GM23248 (cell line): Measurements from ENCODE around the gene SYS1. TPM values are rescaled to one million over a fixed set of nuclear protein-coding genes. Genes with fewer than 3 reads are reported as not detected.
A peak's percentile ranks its signal among the peaks of the same experiment; 100 is the strongest.

Experiments used
- DNase-seq: peaks from one replicate; pipeline ENCODE4 v3.0.0-alpha.2; 2015
- H2AFZ ChIP-seq: fragments of 200-600 bp; sonication (generic); 2 replicates; pipeline ENCODE4 v1.6.1; 2016; ENCODE audit warnings: antibody characterized with exemption
- H3F3A ChIP-seq: fragments of 200-600 bp; sonication (generic); 2 replicates; pipeline ENCODE4 v1.6.1; 2016; ENCODE audit warnings: mild to moderate bottlenecking, antibody characterized with exemption, mixed run types; ENCODE audit not compliant: insufficient read depth
- H3K27ac ChIP-seq: fragments of 200-600 bp; sonication (generic); 2 replicates; pipeline ENCODE4 v1.5.1; 2016; ENCODE audit warnings: mild to moderate bottlenecking
- H3K27me3 ChIP-seq: fragments of 200-600 bp; sonication (generic); replicated peaks from 2 replicates; pipeline ENCODE4 v1.6.1; 2016; ENCODE audit warnings: mild to moderate bottlenecking; ENCODE audit not compliant: insufficient read depth
- H3K36me3 ChIP-seq: fragments of 200-600 bp; sonication (generic); 2 replicates; pipeline ENCODE4 v1.6.1; 2016; ENCODE audit warnings: low read depth, mild to moderate bottlenecking
- H3K4me1 ChIP-seq: fragments of 200-600 bp; sonication (generic); 2 replicates; pipeline ENCODE4 v1.6.1; 2016; ENCODE audit warnings: mild to moderate bottlenecking; ENCODE audit not compliant: insufficient read depth
- H3K4me2 ChIP-seq: fragments of 200-600 bp; sonication (generic); one replicate; pipeline ENCODE4 v1.6.1; 2016; ENCODE audit warnings: mild to moderate bottlenecking; ENCODE audit not compliant: unreplicated experiment
- H3K4me3 ChIP-seq: fragments of 200-600 bp; sonication (generic); 2 replicates; pipeline ENCODE4 v1.5.1; 2016; ENCODE audit warnings: mild to moderate bottlenecking
- H3K79me2 ChIP-seq: fragments of 200-600 bp; sonication (generic); 2 replicates; pipeline ENCODE4 v1.6.1; 2016; ENCODE audit warnings: mild to moderate bottlenecking; ENCODE audit not compliant: insufficient read depth
- H3K9ac ChIP-seq: fragments of 200-600 bp; sonication (generic); 2 replicates; pipeline ENCODE4 v1.6.1; 2016; ENCODE audit warnings: mild to moderate bottlenecking
- H3K9me2 ChIP-seq: fragments of 200-600 bp; sonication (generic); 2 replicates; pipeline ENCODE4 v1.6.1; 2016; ENCODE audit warnings: mixed run types, mild to moderate bottlenecking, moderate library complexity; ENCODE audit not compliant: insufficient read depth
- H3K9me3 ChIP-seq: fragments of 200-600 bp; sonication (generic); one replicate; pipeline ENCODE4 v1.6.1; 2017; ENCODE audit warnings: low read depth
- H4K20me1 ChIP-seq: fragments of 200-600 bp; sonication (generic); 2 replicates; pipeline ENCODE4 v1.6.0; 2016; ENCODE audit not compliant: insufficient read depth
- EZH2 ChIP-seq: fragments of 200-600 bp; sonication (generic); IDR thresholded peaks from 2 replicates; pipeline ENCODE4 v1.6.1; 2018; ENCODE audit warnings: antibody characterized with exemption, mild to moderate bottlenecking; ENCODE audit not compliant: insufficient read depth, poor library complexity, severe bottlenecking
- EZH2phosphoT487 ChIP-seq: fragments of 200-600 bp; sonication (generic); IDR thresholded peaks from 2 replicates; pipeline ENCODE4 v1.6.1; 2018; ENCODE audit warnings: antibody characterized with exemption, moderate library complexity, mild to moderate bottlenecking, low read depth; ENCODE audit not compliant: insufficient read depth
- WGBS, 2 experiments: methylation state at CpG; one replicate each; pipeline ENCODE4 v1.1.6; 2015 to 2017; ENCODE audit warnings: low lambda C conversion rate in 2 of 2, low coverage in 1 of 2; ENCODE audit errors: missing lambda C conversion rate in 2 of 2; 5-methylcytosine and 5-hydroxymethylcytosine counted together
- in situ Hi-C: fragments of 300-500 bp; cut with MboI; formaldehyde crosslinking; loops from 2 replicates; pipeline ENCODE4 v1.15.0; 2020
- polyA plus RNA-seq: library from polyadenylated mRNA; unstranded; fragments of >200 nt; fragmentation: Nextera tagmentation; extraction: Ambion mirVana; gene quantifications from 2 replicates; pipeline ENCODE4 v1.2.1, GENCODE V29; 2016
- total RNA-seq: library from RNA; depleted of rRNA; stranded (reverse); fragments of >200 nt; shearing (Covaris generic); gene quantifications from 2 replicates; pipeline ENCODE4 v1.2.3, GENCODE V29; 2014

The SYS1 gene
- total and polyA plus RNA-seq, 2 experiments from 2014 or later, result 27.1 to 27.3 TPM

GRCh38 chr20:45343532-45344167 lies 19.3 kb upstream of the SYS1 start:
- Histone ChIP-seq H3K9ac (peak overlapping the region; percentile 100), H3K36me3 (peaks cover 38% of the 10 kb centered on the region; the same call in 1 of the 2 replicates), H3K4me2 (peak overlapping the region; percentile 98), H3K4me3 (peak overlapping the region; percentile 99), H3K79me2 (peaks cover 95% of the 10 kb centered on the region), H3K9me3 (no peaks in the 10 kb centered on the region), H4K20me1 (no peaks in the 10 kb centered on the region), H2AFZ (no peak overlapping the region), H3K9me2 (no peaks in the 10 kb centered on the region), H3F3A (peaks cover 89% of the 10 kb centered on the region), H3K4me1 (peaks cover 63% of the 10 kb centered on the region), H3K27me3 (no peaks in the 10 kb centered on the region), H3K27ac (peak overlapping the region; percentile 99)
- 30 to 41% methylated on average over 6 of the region's 6 CpGs for WGBS, 2 experiments
- TF ChIP-seq EZH2phosphoT487 (no peak), EZH2 (no peak)
- DNase-seq, result no peak
- in situ Hi-C loops, result no loop called here

- H3K27me3 ChIP-seq, result no peaks in the 10 kb centered on the region
- H3K9me2 ChIP-seq, result no peaks in the 10 kb centered on the region
- H4K20me1 ChIP-seq, result no peaks in the 10 kb centered on the region
- no peak overlapping the region for H2AFZ ChIP-seq
- H3K4me3 ChIP-seq, result peak overlapping the region; percentile 99
- TF ChIP-seq EZH2phosphoT487 (no peak), EZH2 (no peak)
- DNase-seq, result peak; percentile 97
- peak overlapping the region; percentile 99 for H3K27ac ChIP-seq
- H3K4me2 ChIP-seq, result peak overlapping the region; percentile 98
- H3K9ac ChIP-seq, result peak overlapping the region; percentile 100
- 4 to 7% methylated on average over 9 of the region's 9 CpGs for WGBS, 2 experiments
- H3F3A ChIP-seq, result peaks cover 82% of the 10 kb centered on the region
- peaks cover 88% of the 10 kb centered on the region for H3K79me2 ChIP-seq
- peaks cover 34% of the 10 kb centered on the region; the same call in 1 of the 2 replicates for H3K36me3 ChIP-seq
- in situ Hi-C loops, result no loop called here
- peaks cover 61% of the 10 kb centered on the region for H3K4me1 ChIP-seq
- no peaks in the 10 kb centered on the region for H3K9me3 ChIP-seq
Measured at GRCh38 chr20:45344168-45344860, 18.6 kb upstream of the SYS1 start.

- TF ChIP-seq EZH2 (no peak), EZH2phosphoT487 (no peak)
Measured at GRCh38 chr20:45345104-45345936, 17.6 kb upstream of the SYS1 start.

GRCh38 chr20:45346291-45346718 lies 16.7 kb upstream of the SYS1 start:
- Histone ChIP-seq H3K4me3 (peak overlapping the region; percentile 99), H2AFZ (no peak overlapping the region), H3F3A (peaks cover 70% of the 10 kb centered on the region), H3K9me3 (no peaks in the 10 kb centered on the region), H3K9ac (peak overlapping the region; percentile 100), H3K9me2 (no peaks in the 10 kb centered on the region), H3K27me3 (no peaks in the 10 kb centered on the region), H3K4me2 (peak overlapping the region; percentile 98), H4K20me1 (no peaks in the 10 kb centered on the region), H3K4me1 (peaks cover 46% of the 10 kb centered on the region), H3K36me3 (peaks cover 15% of the 10 kb centered on the region; the same call in 1 of the 2 replicates), H3K27ac (peak overlapping the region; percentile 99), H3K79me2 (peaks cover 68% of the 10 kb centered on the region)
- no peak for TF ChIP-seq EZH2phosphoT487
- no peak for TF ChIP-seq EZH2
- WGBS, 2 experiments, result 48 to 50% methylated on average over 3 of the region's 3 CpGs
- in situ Hi-C loops, result no loop called here
- no peak for DNase-seq

More at GRCh38 chr20:45345104-45345936, 17.6 kb upstream of the SYS1 start:
- Histone ChIP-seq H3K79me2 (peaks cover 78% of the 10 kb centered on the region), H2AFZ (no peak overlapping the region), H3K9me2 (no peaks in the 10 kb centered on the region), H3K9ac (peak overlapping the region; percentile 100), H3K9me3 (no peaks in the 10 kb centered on the region), H3K36me3 (peaks cover 25% of the 10 kb centered on the region; the same call in 1 of the 2 replicates), H3K4me1 (peaks cover 53% of the 10 kb centered on the region), H3F3A (peaks cover 79% of the 10 kb centered on the region), H4K20me1 (no peaks in the 10 kb centered on the region), H3K4me3 (peak overlapping the region; percentile 99), H3K27ac (peak overlapping the region; percentile 99), H3K27me3 (no peaks in the 10 kb centered on the region), H3K4me2 (peak overlapping the region; percentile 98)
- 59 to 64% methylated on average over 9 of the region's 9 CpGs for WGBS, 2 experiments
- in situ Hi-C loops, result no loop called here
- DNase-seq, result no peak
